NCI-H1694 (cell line): ENCODE data around the gene ALKBH2.
A peak's percentile ranks its signal among the peaks of the same experiment; 100 is the strongest.

Experiments used
- DNase-seq: peaks from one replicate; lab custom pipeline; 2025; lab: John Stamatoyannopoulos, UW

ALKBH2 gene

GRCh38 chr12:109093022-109093918, at the start of gene ALKBH2:
Gene ALKBH2, minus strand, starts transcription at chr12:109093472. Its CDS starts 686 bp downstream, at chr12:109092786.
- peak; percentile 82 for DNase-seq

GRCh38 chr12:109140560-109140959, 47.3 kb upstream of the ALKBH2 start:
- DNase-seq = no peak

- DNase-seq = no peak
Observed at GRCh38 chr12:109139791-109140190, 46.5 kb upstream of the ALKBH2 start.

GRCh38 chr12:109139360-109139759, 46.1 kb upstream of the ALKBH2 start:
- DNase-seq = no peak

GRCh38 chr12:109137055-109137454, 43.8 kb upstream of the ALKBH2 start:
- no peak for DNase-seq

GRCh38 chr12:109134186-109134917, 41.1 kb upstream of the ALKBH2 start:
- no peak for DNase-seq

- no peak for DNase-seq
Observed at GRCh38 chr12:109131154-109132050, 38.1 kb upstream of the ALKBH2 start.

- no peak for DNase-seq
Observed at GRCh38 chr12:109130297-109131153, 37.3 kb upstream of the ALKBH2 start.

- no peak for DNase-seq
Observed at GRCh38 chr12:109127533-109128242, 34.4 kb upstream of the ALKBH2 start.

GRCh38 chr12:109126784-109127183, 33.5 kb upstream of the ALKBH2 start:
- DNase-seq = no peak

- DNase-seq = no peak
Observed at GRCh38 chr12:109125791-109126190, 32.5 kb upstream of the ALKBH2 start.

- DNase-seq = no peak
Observed at GRCh38 chr12:109124878-109125648, 31.8 kb upstream of the ALKBH2 start.

GRCh38 chr12:109121346-109121880, 28.1 kb upstream of the ALKBH2 start:
- DNase-seq = no peak

GRCh38 chr12:109120557-109120956, 27.3 kb upstream of the ALKBH2 start:
- no peak for DNase-seq

GRCh38 chr12:109120095-109120494, 26.8 kb upstream of the ALKBH2 start:
- DNase-seq = no peak

- no peak for DNase-seq
Observed at GRCh38 chr12:109116611-109116949, 23.3 kb upstream of the ALKBH2 start.

- DNase-seq = no peak
Observed at GRCh38 chr12:109115758-109116610, 22.7 kb upstream of the ALKBH2 start, which contains the start of gene ACACB. Gene ACACB, plus strand, starts transcription at chr12:109116587. Its CDS starts 22,819 bp downstream, at chr12:109139406.

GRCh38 chr12:109115404-109115757, 22.1 kb upstream of the ALKBH2 start:
- DNase-seq = no peak

- DNase-seq = no peak
Observed at GRCh38 chr12:109114644-109115043, 21.4 kb upstream of the ALKBH2 start.
